HepG2 (cell line): Measurements from ENCODE around the gene DYTN. TPM values are rescaled to one million over a fixed set of nuclear protein-coding genes. Genes with fewer than 3 reads are reported as not detected.

Experiments
- ATAC-seq: fragments of 200-7000 bp; cut with Tn5 transposase; 3 replicates; pipeline ENCODE4 v1.9.1; 2020; ENCODE audit warnings: mild to moderate bottlenecking, moderate library complexity
- Bru-seq: library from RNA; stranded (reverse); fragments of 400-500 nt; gene quantifications from one replicate; lab custom pipeline; 2021; lab: Mats Ljungman, UMichigan
- BruChase-seq, 2 experiments: library from RNA; stranded (reverse); fragments of 400-500 nt; gene quantifications; one replicate each; lab custom pipeline; 2021; lab: Mats Ljungman, UMichigan
- BruUV-seq: library from RNA; stranded (reverse); fragments of 400-500 nt; replicated peaks from 2 replicates; lab custom pipeline; 2021; lab: Mats Ljungman, UMichigan
- CTCF ChIA-PET: fragments of 300-600 bp; formaldehyde crosslinking; extraction: SDS; loops from one replicate; lab custom pipeline; 2021; ENCODE audit warnings: low total read pairs, inconsistent platforms, low intra/inter-chr PET ratio; lab: Yijun Ruan, JAX
- POLR2A ChIA-PET: fragments of 350-600 bp; sonication (Branson Sonifier 250); formaldehyde crosslinking; loops from one replicate; lab custom pipeline; 2020; ENCODE audit warnings: antibody characterized with exemption, inconsistent platforms; lab: Yijun Ruan, JAX
- DNase-seq: peaks from one replicate; pipeline ENCODE4 v3.0.0-alpha.2; 2015; ENCODE audit warnings: low spot score
- FAIRE-seq: peaks from 3 replicates; lab custom pipeline; 2011; peaks lifted over from hg19 to GRCh38; lab: Jason Lieb, UNC
- H2AFZ ChIP-seq: one replicate; pipeline ENCODE4 v1.6.1; 2011; ENCODE audit warnings: low read length, inconsistent platforms
- H3K27ac ChIP-seq: fragments of 300-600 bp; 3 replicates; pipeline ENCODE4 v1.8.0; 2011; ENCODE audit warnings: mixed run types, mild to moderate bottlenecking, mixed read lengths, low read length, inconsistent platforms; ENCODE audit not compliant: insufficient read depth; ENCODE audit errors: extremely low read length
- H3K27me3 ChIP-seq, 2 experiments: fragments of 200-600 bp in 1 of 2; 2 replicates in 1 of 2; 3 replicates in 1 of 2; pipeline versions ENCODE4 v1.6.0 to v1.8.0; 2011; ENCODE audit warnings: low read length in 2 of 2, mild to moderate bottlenecking in 2 of 2, moderate library complexity in 2 of 2, inconsistent platforms in 1 of 2; ENCODE audit not compliant: insufficient read depth in 2 of 2, control insufficient read depth in 1 of 2
- H3K36me3 ChIP-seq, 2 experiments: fragments of 200-600 bp in 1 of 2; replicated peaks in 1 of 2; 2 replicates in 1 of 2; 3 replicates in 1 of 2; pipeline versions ENCODE4 v1.5.1 to v1.8.0; 2011; ENCODE audit warnings: low read length in 2 of 2, inconsistent platforms in 1 of 2; ENCODE audit not compliant: insufficient read depth in 2 of 2, control insufficient read depth in 1 of 2
- H3K4me1 ChIP-seq: 2 replicates; pipeline ENCODE4 v1.5.1; 2012; ENCODE audit warnings: low read length, inconsistent platforms; ENCODE audit not compliant: insufficient read depth
- H3K4me2 ChIP-seq: 2 replicates; pipeline ENCODE4 v1.6.0; 2011; ENCODE audit warnings: low read depth, low read length, inconsistent platforms
- H3K4me3 ChIP-seq, 3 experiments: fragments of 200-600 bp in 1 of 3; sonication (generic), shearing (Covaris generic) in 1 of 3; replicated peaks in 1 of 3; 2 replicates each; pipeline ENCODE4 v1.5.1; 2011 to 2016; ENCODE audit warnings: low read length in 3 of 3, inconsistent platforms in 2 of 3, low read depth in 2 of 3, mild to moderate bottlenecking in 2 of 3, control low read depth in 1 of 3, mixed read lengths in 1 of 3; ENCODE audit not compliant: insufficient read depth in 1 of 3
- H3K79me2 ChIP-seq: one replicate; pipeline ENCODE4 v1.6.1; 2011; ENCODE audit warnings: low read length, inconsistent platforms; ENCODE audit not compliant: insufficient read depth
- H3K9ac ChIP-seq: 2 replicates; pipeline ENCODE4 v1.6.0; 2011; ENCODE audit warnings: mild to moderate bottlenecking, low read depth, low read length, inconsistent platforms; ENCODE audit not compliant: insufficient read depth
- H3K9me3 ChIP-seq: 2 replicates; pipeline ENCODE4 v1.5.1; 2012; ENCODE audit warnings: mild to moderate bottlenecking, low read length
- H4K20me1 ChIP-seq: 2 replicates; pipeline ENCODE4 v1.6.0; 2011; ENCODE audit warnings: inconsistent platforms, mild to moderate bottlenecking, low read length, moderate library complexity; ENCODE audit not compliant: insufficient read depth
- MTF1 ChIP-seq: sonication (generic); formaldehyde crosslinking; IDR thresholded peaks from 2 replicates; pipeline ENCODE4 v1.5.0; 2020; ENCODE audit warnings: missing genetic modification reagents
- SMARCC2 ChIP-seq: fragments of 450-650 bp; IDR thresholded peaks from 2 replicates; pipeline ENCODE4 v1.6.1; 2017; ENCODE audit warnings: antibody characterized with exemption, mild to moderate bottlenecking
- SP1 ChIP-seq, 2 experiments: fragments of 450-650 bp in 1 of 2; sonication (generic) in 1 of 2; formaldehyde crosslinking in 1 of 2; IDR thresholded peaks; 2 replicates each; pipeline versions ENCODE4 v1.4.0 to v1.6.1; 2016 to 2020; ENCODE audit warnings: missing genetic modification reagents in 1 of 2
- SRY ChIP-seq: sonication (generic); formaldehyde crosslinking; IDR thresholded peaks from 2 replicates; pipeline ENCODE4 v1.8.0; 2022; ENCODE audit warnings: mild to moderate bottlenecking, missing genetic modification reagents
- ZNF256 ChIP-seq: sonication (generic); formaldehyde crosslinking; conservative IDR thresholded peaks from 2 replicates; pipeline ENCODE4 v1.4.0; 2020; ENCODE audit warnings: missing genetic modification reagents
- ZNF547 ChIP-seq: sonication (generic); formaldehyde crosslinking; IDR thresholded peaks from 2 replicates; pipeline ENCODE4 v1.5.1; 2020; ENCODE audit warnings: mild to moderate bottlenecking, missing genetic modification reagents
- ZNF616 ChIP-seq: sonication (generic); formaldehyde crosslinking; IDR thresholded peaks from 2 replicates; pipeline ENCODE4 v1.5.0; 2020; ENCODE audit warnings: low read depth, mild to moderate bottlenecking, missing genetic modification reagents
- WGBS: methylation state at CpG from one replicate; pipeline ENCODE4 v1.1.6; 2017; ENCODE audit warnings: low lambda C conversion rate; 5-methylcytosine and 5-hydroxymethylcytosine counted together
- in situ Hi-C: cut with HindIII; loops from 2 replicates; pipeline ENCODE4 v1.10.0; 2017; ENCODE audit warnings: low pct_unique_long_range_greater_than_20kb; ENCODE audit not compliant: extremely low pct_ligation_motif_present
- intact Hi-C: fragments of 100-400 bp; cut with micrococcal nuclease; formaldehyde crosslinking; loops from one replicate; pipeline ENCODE4 v1.10.0; 2022; ENCODE audit not compliant: unreplicated experiment
- long read RNA-seq, 2 experiments: library from RNA in 1 of 2; library from polyadenylated mRNA in 1 of 2; stranded (forward) in 1 of 2; unstranded in 1 of 2; transcript quantifications; one replicate each; pipeline ENCODE4 v2.0.0, GENCODE V29; 2019 to 2022
- polyA minus RNA-seq, 3 experiments: library from RNA; depleted of rRNA, polyadenylated mRNA; stranded (reverse); fragments of >200 nt; gene quantifications; 2 replicates each; pipeline ENCODE4 v1.2.3, GENCODE V29; 2011; ENCODE audit warnings: low replicate concordance in 1 of 3
- polyA plus RNA-seq, 8 experiments: library from polyadenylated mRNA; depleted of rRNA in 3 of 8; stranded (reverse) in 7 of 8; unstranded in 1 of 8; fragments of >200 nt; fragmentation: Illumina TruSeq in 4 of 8; extraction: Trizol in 4 of 8; gene quantifications; 2 replicates each; pipeline versions ENCODE4 v1.2.1 to v1.2.3, GENCODE V29; 2011 to 2016; ENCODE audit warnings: low read depth in 4 of 8, missing spikeins in 1 of 8, mixed read lengths in 1 of 8; ENCODE audit not compliant: insufficient read depth in 1 of 8
- total RNA-seq, 5 experiments: library from RNA; depleted of rRNA; stranded (reverse); fragments of >200 nt; fragmentation: Illumina TruSeq; extraction: Trizol; gene quantifications; 2 replicates each; pipeline ENCODE4 v1.2.3, GENCODE V29; 2016; ENCODE audit warnings: low read depth in 1 of 5
- TF ChIP-seq, protein P1 (sequence below): sonication (generic); formaldehyde crosslinking; IDR thresholded peaks from 2 replicates; pipeline ENCODE4 v1.5.0; 2020; ENCODE audit warnings: missing genetic modification reagents, mild to moderate bottlenecking, borderline replicate concordance
- TF ChIP-seq, protein P2 (sequence below), 2 experiments: IDR thresholded peaks; 2 replicates each; pipeline ENCODE4 v1.6.1; 2011 to 2012; ENCODE audit warnings: low read length in 2 of 2, borderline replicate concordance in 1 of 2, low read depth in 1 of 2, mild to moderate bottlenecking in 1 of 2, moderate library complexity in 1 of 2

The DYTN gene, protein sequence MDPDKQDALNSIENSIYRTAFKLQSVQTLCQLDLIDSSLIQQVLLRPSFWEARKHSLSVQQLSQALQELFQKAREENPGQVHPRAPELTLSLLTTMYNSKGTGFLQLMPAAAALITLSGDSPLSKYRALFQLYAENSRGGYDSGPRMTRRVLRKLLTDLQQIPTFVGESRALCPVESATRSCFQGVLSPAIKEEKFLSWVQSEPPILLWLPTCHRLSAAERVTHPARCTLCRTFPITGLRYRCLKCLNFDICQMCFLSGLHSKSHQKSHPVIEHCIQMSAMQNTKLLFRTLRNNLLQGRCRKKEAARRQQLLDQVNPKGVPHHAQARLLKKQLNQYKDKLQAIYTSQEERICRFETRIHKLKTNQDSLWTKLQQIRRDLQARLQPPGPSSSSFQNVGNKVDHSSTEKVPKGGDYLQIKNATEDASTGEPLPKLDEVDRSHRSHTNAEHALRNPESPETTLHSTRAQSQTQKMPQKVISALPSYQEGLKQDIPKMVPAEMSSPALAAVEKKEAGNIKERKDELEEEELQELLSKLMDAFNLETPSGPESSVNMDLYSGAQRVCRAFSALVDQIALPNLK
- not detected in 2 replicates for total RNA-seq (2016; rRNA removed; fragmentation: Illumina TruSeq; extraction: Trizol)
- not detected in 2 replicates for total RNA-seq (2016; cell fraction: cytosol; rRNA removed; fragmentation: Illumina TruSeq; extraction: Trizol; ENCODE audit: low read depth)
- total RNA-seq (2016; cell fraction: insoluble cytoplasmic fraction; rRNA removed; fragmentation: Illumina TruSeq; extraction: Trizol), result not detected in 2 replicates
- total RNA-seq (2016; cell fraction: membrane; rRNA removed; fragmentation: Illumina TruSeq; extraction: Trizol), result not detected in 2 replicates
- total RNA-seq (2016; cell fraction: nucleus; rRNA removed; fragmentation: Illumina TruSeq; extraction: Trizol), result not detected in 2 replicates
- not detected in 2 replicates for polyA plus RNA-seq (2011; rRNA removed)
- not detected in 2 replicates for polyA plus RNA-seq (2011; cell fraction: cytosol; rRNA removed)
- not detected in 2 replicates for polyA plus RNA-seq (2011; cell fraction: nucleus; rRNA removed)
- polyA plus RNA-seq (2012), result not detected in 2 replicates
- polyA plus RNA-seq (2016; cell fraction: cytosol; fragmentation: Illumina TruSeq; extraction: Trizol; ENCODE audit: low read depth), result not detected in 2 replicates
- polyA plus RNA-seq (2016; cell fraction: insoluble cytoplasmic fraction; fragmentation: Illumina TruSeq; extraction: Trizol; ENCODE audit: low read depth), result not detected in 2 replicates
- not detected in 2 replicates for polyA plus RNA-seq (2016; cell fraction: membrane; fragmentation: Illumina TruSeq; extraction: Trizol; ENCODE audit: low read depth)
- polyA plus RNA-seq (2016; cell fraction: nucleus; fragmentation: Illumina TruSeq; extraction: Trizol; ENCODE audit: insufficient read depth, low read depth), result not detected in 2 replicates
- not detected in 2 replicates for polyA minus RNA-seq (2011; rRNA and poly(A)+ RNA removed; ENCODE audit: low replicate concordance)
- polyA minus RNA-seq (2011; cell fraction: cytosol; rRNA and poly(A)+ RNA removed), result not detected in 2 replicates
- not detected in 2 replicates for polyA minus RNA-seq (2011; cell fraction: nucleus; rRNA and poly(A)+ RNA removed)
- Bru-seq, nascent RNA, result not detected
- BruChase-seq, experiment 1, labeled RNA remaining after a 6-hour chase, result not detected
- BruChase-seq, experiment 2, labeled RNA remaining after a 2-hour chase, result not detected
- long read RNA-seq, experiment 1, result 0 reads
- long read RNA-seq, experiment 2, result 0 reads

DNA sequence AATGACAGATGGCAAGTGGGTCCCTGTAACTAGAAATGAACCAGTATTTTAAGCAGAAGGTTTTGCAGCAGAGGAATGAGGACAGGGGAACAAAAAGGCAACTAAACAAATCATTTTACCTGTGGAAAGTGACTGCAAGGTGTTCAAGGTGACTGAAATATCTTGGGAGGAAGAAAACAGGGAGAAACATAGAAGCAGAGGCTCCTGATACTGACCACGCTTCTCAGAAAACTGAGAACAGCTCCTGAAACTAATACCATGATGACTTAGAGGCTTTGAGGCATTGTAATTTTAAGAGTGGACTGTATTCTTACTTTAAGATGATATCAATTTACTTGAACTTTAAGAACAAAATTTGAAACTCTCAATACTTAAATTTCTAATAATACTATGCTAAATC lies at the start of gene DYTN:
DYTN (minus strand) TSS at position 101 of the 400 bp plus-strand sequence. CDS start 117 bp downstream, outside the sequence.
- no peak within 1 kb of the TSS for H3K4me3 ChIP-seq
- H3K4me2 ChIP-seq, result no peak within 1 kb of the TSS
- ChIA-PET CTCF (no interaction called here), POLR2A (no interaction called here)
- no TSS peak for BruUV-seq
- intact Hi-C loops, result no loop called here
- H3K9ac ChIP-seq, result no peak within 1 kb of the TSS
- WGBS, result 3% methylated on average over 1 of the region's 1 CpG
- H3K27ac ChIP-seq, result no peak within 1 kb of the TSS
- in situ Hi-C loops, result no loop called here
- H4K20me1 ChIP-seq, result no peaks in the 10 kb centered on the region
- ATAC-seq (no peak), DNase-seq (no peak), FAIRE-seq (no peak)
- no peaks in the 10 kb centered on the region for H3K79me2 ChIP-seq
- no peaks in the 10 kb centered on the region for H3K4me1 ChIP-seq
- H3K36me3 ChIP-seq, result no peaks in the 10 kb centered on the region
- no peaks in the 10 kb centered on the region for H3K9me3 ChIP-seq
- TF ChIP-seq ZNF616 (CRISPR knock-in tag) (no peak), SMARCC2 (no peak), MTF1 (CRISPR knock-in tag) (no peak), SP1 (IDR thresholded peaks at IDR 0.05) (no peak), SP1 (CRISPR knock-in tag; IDR thresholded peaks at IDR 0.05) (no peak), ZNF547 (no peak), ZNF256 (no peak), SRY (no peak)
- TF ChIP-seq, protein P1, sequence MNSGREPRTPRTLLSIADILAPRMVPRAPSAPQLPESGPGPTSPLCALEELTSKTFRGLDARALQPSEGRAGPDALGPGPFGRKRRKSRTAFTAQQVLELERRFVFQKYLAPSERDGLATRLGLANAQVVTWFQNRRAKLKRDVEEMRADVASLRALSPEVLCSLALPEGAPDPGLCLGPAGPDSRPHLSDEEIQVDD (CRISPR knock-in tag), result no peak
- TF ChIP-seq, protein P2, sequence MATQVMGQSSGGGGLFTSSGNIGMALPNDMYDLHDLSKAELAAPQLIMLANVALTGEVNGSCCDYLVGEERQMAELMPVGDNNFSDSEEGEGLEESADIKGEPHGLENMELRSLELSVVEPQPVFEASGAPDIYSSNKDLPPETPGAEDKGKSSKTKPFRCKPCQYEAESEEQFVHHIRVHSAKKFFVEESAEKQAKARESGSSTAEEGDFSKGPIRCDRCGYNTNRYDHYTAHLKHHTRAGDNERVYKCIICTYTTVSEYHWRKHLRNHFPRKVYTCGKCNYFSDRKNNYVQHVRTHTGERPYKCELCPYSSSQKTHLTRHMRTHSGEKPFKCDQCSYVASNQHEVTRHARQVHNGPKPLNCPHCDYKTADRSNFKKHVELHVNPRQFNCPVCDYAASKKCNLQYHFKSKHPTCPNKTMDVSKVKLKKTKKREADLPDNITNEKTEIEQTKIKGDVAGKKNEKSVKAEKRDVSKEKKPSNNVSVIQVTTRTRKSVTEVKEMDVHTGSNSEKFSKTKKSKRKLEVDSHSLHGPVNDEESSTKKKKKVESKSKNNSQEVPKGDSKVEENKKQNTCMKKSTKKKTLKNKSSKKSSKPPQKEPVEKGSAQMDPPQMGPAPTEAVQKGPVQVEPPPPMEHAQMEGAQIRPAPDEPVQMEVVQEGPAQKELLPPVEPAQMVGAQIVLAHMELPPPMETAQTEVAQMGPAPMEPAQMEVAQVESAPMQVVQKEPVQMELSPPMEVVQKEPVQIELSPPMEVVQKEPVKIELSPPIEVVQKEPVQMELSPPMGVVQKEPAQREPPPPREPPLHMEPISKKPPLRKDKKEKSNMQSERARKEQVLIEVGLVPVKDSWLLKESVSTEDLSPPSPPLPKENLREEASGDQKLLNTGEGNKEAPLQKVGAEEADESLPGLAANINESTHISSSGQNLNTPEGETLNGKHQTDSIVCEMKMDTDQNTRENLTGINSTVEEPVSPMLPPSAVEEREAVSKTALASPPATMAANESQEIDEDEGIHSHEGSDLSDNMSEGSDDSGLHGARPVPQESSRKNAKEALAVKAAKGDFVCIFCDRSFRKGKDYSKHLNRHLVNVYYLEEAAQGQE (IDR thresholded peaks at IDR 0.05; ENCODE audit: borderline replicate concordance in 1 of 2, low read depth in 1 of 2, low read length in 2 of 2), result no peak
- no peaks in the 10 kb centered on the region for H3K27me3 ChIP-seq
- H2AFZ ChIP-seq, result no peak within 1 kb of the TSS
